LNCAP (cell line): ENCODE data around the gene TM2D1.
A peak's percentile ranks its signal among the peaks of the same experiment; 100 is the strongest.

Experiments
- CTCF ChIP-seq: fragments of 450-650 bp; IDR thresholded peaks from 2 replicates; pipeline ENCODE4 v1.5.1; 2017; ENCODE audit warnings: mild to moderate bottlenecking

The TM2D1 gene

GRCh38 chr1:61670445-61670844 lies 54.5 kb downstream of the TM2D1 start:
- TF ChIP-seq CTCF: no peak

GRCh38 chr1:61670016-61670415 lies 54.9 kb downstream of the TM2D1 start:
- no peak for TF ChIP-seq CTCF

GRCh38 chr1:61659061-61659460 lies 65.9 kb downstream of the TM2D1 start:
- peak; percentile 53; the same call in 1 of the 2 replicates for TF ChIP-seq CTCF

GRCh38 chr1:61655453-61655852 lies 69.5 kb downstream of the TM2D1 start:
- no peak for TF ChIP-seq CTCF

GRCh38 chr1:61654067-61654466 lies 70.9 kb downstream of the TM2D1 start:
- TF ChIP-seq CTCF: no peak

- no peak for TF ChIP-seq CTCF
Observed at GRCh38 chr1:61648983-61649742, 75.8 kb downstream of the TM2D1 start.

- TF ChIP-seq CTCF: no peak
Observed at GRCh38 chr1:61647142-61647541, 77.8 kb downstream of the TM2D1 start.

- no peak for TF ChIP-seq CTCF
Observed at GRCh38 chr1:61645476-61645875, 79.5 kb downstream of the TM2D1 start.
